Liver (tissue), 9 donors: ENCODE data around the gene TBC1D16. TPM values are rescaled to one million over a fixed set of nuclear protein-coding genes. Genes with fewer than 3 reads are reported as not detected.

Experiments used
- DNase-seq: peaks from one replicate; pipeline ENCODE4 v3.0.0-alpha.2; 2017; ENCODE audit warnings: low spot score
- H3K27ac ChIP-seq, 2 donors: one replicate each; pipeline ENCODE4 v1.7.0; 2013; ENCODE audit warnings: inconsistent platforms in 2 of 2, low read length in 2 of 2, control low read depth in 1 of 2, low read depth in 1 of 2, mild to moderate bottlenecking in 1 of 2
- H3K27me3 ChIP-seq, 4 donors: one replicate each; pipeline versions ENCODE4 v1.6.1 to v1.7.0; 2013; ENCODE audit warnings: low read length in 3 of 4, inconsistent platforms in 1 of 4, mild to moderate bottlenecking in 1 of 4, moderate library complexity in 1 of 4; ENCODE audit not compliant: control insufficient read depth in 4 of 4, insufficient read depth in 4 of 4
- H3K36me3 ChIP-seq, 4 donors: one replicate each; pipeline versions ENCODE4 v1.6.1 to v1.7.0; 2013; ENCODE audit warnings: low read length in 3 of 4, mild to moderate bottlenecking in 3 of 4, low read depth in 1 of 4, moderate library complexity in 1 of 4; ENCODE audit not compliant: control insufficient read depth in 4 of 4, insufficient read depth in 3 of 4
- H3K4me1 ChIP-seq, 4 donors: one replicate each; pipeline versions ENCODE4 v1.6.1 to v1.7.0; 2013; ENCODE audit warnings: low read length in 3 of 4, mild to moderate bottlenecking in 3 of 4, moderate library complexity in 1 of 4; ENCODE audit not compliant: control insufficient read depth in 4 of 4, insufficient read depth in 4 of 4
- H3K4me3 ChIP-seq, 3 donors: one replicate each; pipeline versions ENCODE4 v1.6.1 to v1.7.0; 2013; ENCODE audit warnings: low read length in 3 of 3, control low read depth in 1 of 3, low read depth in 1 of 3, mild to moderate bottlenecking in 1 of 3
- H3K9ac ChIP-seq, 2 donors: one replicate each; pipeline ENCODE4 v1.7.0; 2013; ENCODE audit warnings: low read length in 2 of 2, mild to moderate bottlenecking in 2 of 2, moderate library complexity in 2 of 2, control low read depth in 1 of 2, low read depth in 1 of 2
- H3K9me3 ChIP-seq, 4 donors: one replicate each; pipeline versions ENCODE4 v1.6.1 to v1.7.0; 2013; ENCODE audit warnings: low read length in 3 of 4; ENCODE audit not compliant: control insufficient read depth in 4 of 4
- EGR1 ChIP-seq, 2 donors: IDR thresholded peaks; 2 replicates each; pipeline ENCODE4 v1.6.1; 2016 to 2018; ENCODE audit warnings: antibody characterized with exemption in 2 of 2, low read depth in 2 of 2
- FOXA1 ChIP-seq: IDR thresholded peaks from 2 replicates; pipeline ENCODE4 v1.6.1; 2016; ENCODE audit warnings: antibody characterized with exemption
- FOXA2 ChIP-seq: IDR thresholded peaks from 2 replicates; pipeline ENCODE4 v1.6.1; 2016; ENCODE audit warnings: antibody characterized with exemption
- GABPA ChIP-seq, 2 donors: IDR thresholded peaks in 1 of 2; conservative IDR thresholded peaks in 1 of 2; 2 replicates each; pipeline ENCODE4 v1.6.1; 2016; ENCODE audit warnings: antibody characterized with exemption in 2 of 2, mild to moderate bottlenecking in 1 of 2, moderate library complexity in 1 of 2
- HNF4A ChIP-seq, 2 donors: conservative IDR thresholded peaks; 2 replicates each; pipeline ENCODE4 v1.6.1; 2016; ENCODE audit warnings: antibody characterized with exemption in 2 of 2, mild to moderate bottlenecking in 2 of 2
- HNF4G ChIP-seq: IDR thresholded peaks from 2 replicates; pipeline ENCODE4 v1.6.1; 2016; ENCODE audit warnings: antibody characterized with exemption
- JUND ChIP-seq, 2 donors: IDR thresholded peaks; 2 replicates each; pipeline ENCODE4 v1.6.1; 2016; ENCODE audit warnings: antibody characterized with exemption in 2 of 2
- NR2F2 ChIP-seq: IDR thresholded peaks from 2 replicates; pipeline ENCODE4 v1.6.1; 2016; ENCODE audit warnings: antibody characterized with exemption
- RAD21 ChIP-seq, 2 donors: IDR thresholded peaks; 2 replicates each; pipeline ENCODE4 v1.6.1; 2016; ENCODE audit warnings: antibody characterized with exemption in 2 of 2, mild to moderate bottlenecking in 2 of 2
- RXRA ChIP-seq, 2 donors: IDR thresholded peaks; 2 replicates each; pipeline ENCODE4 v1.6.1; 2017 to 2018; ENCODE audit warnings: antibody characterized with exemption in 2 of 2, mild to moderate bottlenecking in 1 of 2
- SP1 ChIP-seq: IDR thresholded peaks from 2 replicates; pipeline ENCODE4 v1.6.1; 2018; ENCODE audit warnings: antibody characterized with exemption, mild to moderate bottlenecking
- YY1 ChIP-seq: IDR thresholded peaks from 2 replicates; pipeline ENCODE4 v1.6.1; 2016; ENCODE audit warnings: antibody characterized with exemption, mild to moderate bottlenecking
- WGBS: extraction: QIAGEN DNeasy Blood & Tissue Kit; methylation state at CpG from one replicate; pipeline ENCODE4 v1.1.7; 2013; 5-methylcytosine and 5-hydroxymethylcytosine counted together
- polyA plus RNA-seq, 2 donors: library from polyadenylated mRNA; stranded (reverse) in 1 of 2; unstranded in 1 of 2; fragments of 200-250 nt in 1 of 2; fragments of >200 nt in 1 of 2; fragmentation: Nextera tagmentation in 1 of 2; extraction: Ambion mirVana in 1 of 2; gene quantifications; one replicate each; pipeline versions ENCODE4 v1.2.1 to v1.2.3, GENCODE V29; 2013 to 2015
- total RNA-seq, 2 donors: library from RNA; depleted of rRNA; stranded (reverse); fragments of >200 nt; gene quantifications; one replicate each; pipeline ENCODE4 v1.2.3, GENCODE V29; 2014
- TF ChIP-seq, protein P1 (sequence below): fragments of 150-350 bp; IDR thresholded peaks from 2 replicates; pipeline ENCODE4 v1.5.1; 2017; ENCODE audit warnings: improper control_type of control experiment, low read depth, low read length; ENCODE audit not compliant: missing input control
- TF ChIP-seq, protein P2 (sequence below): IDR thresholded peaks from 2 replicates; pipeline ENCODE4 v1.6.1; 2016; ENCODE audit warnings: antibody characterized with exemption, mild to moderate bottlenecking
- TF ChIP-seq, protein P3 (sequence below): IDR thresholded peaks from 2 replicates; pipeline ENCODE4 v1.6.1; 2016; ENCODE audit warnings: antibody characterized with exemption
- TF ChIP-seq, protein P4 (sequence below): IDR thresholded peaks from 2 replicates; pipeline ENCODE4 v1.6.1; 2016; ENCODE audit warnings: antibody characterized with exemption
- donor health status: healthy.
- donor health status: healthy.
- donor health status: healthy.
- donor health status: healthy.
- donor health status: healthy.

Gene TBC1D16
- total and polyA plus RNA-seq, 4 donors, result 3.4 to 29.5 (median 4.7) TPM

DNA sequence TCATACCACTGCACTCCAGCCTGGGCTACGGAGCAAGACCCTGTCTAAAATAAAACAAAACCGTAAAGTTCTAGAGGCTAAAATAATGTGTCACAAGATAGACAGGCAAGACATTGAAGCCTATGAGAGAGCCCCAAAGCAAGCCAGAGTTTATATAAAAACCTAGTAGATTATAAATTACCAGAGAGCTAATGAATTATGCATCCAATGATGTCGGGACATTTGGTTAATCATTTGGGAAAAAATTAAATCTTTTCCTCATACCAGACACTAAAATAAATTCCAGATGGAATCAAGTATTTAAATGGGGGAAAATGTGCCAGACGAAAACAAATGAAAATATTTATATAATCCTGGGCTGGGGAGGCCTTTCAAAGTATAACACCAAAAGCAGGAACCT lies 25.0 kb upstream of the TBC1D16 start:
- no peak overlapping the region for H3K9ac ChIP-seq
- no peaks in the 10 kb centered on the region for H3K27me3 ChIP-seq
- TF ChIP-seq, protein P1, sequence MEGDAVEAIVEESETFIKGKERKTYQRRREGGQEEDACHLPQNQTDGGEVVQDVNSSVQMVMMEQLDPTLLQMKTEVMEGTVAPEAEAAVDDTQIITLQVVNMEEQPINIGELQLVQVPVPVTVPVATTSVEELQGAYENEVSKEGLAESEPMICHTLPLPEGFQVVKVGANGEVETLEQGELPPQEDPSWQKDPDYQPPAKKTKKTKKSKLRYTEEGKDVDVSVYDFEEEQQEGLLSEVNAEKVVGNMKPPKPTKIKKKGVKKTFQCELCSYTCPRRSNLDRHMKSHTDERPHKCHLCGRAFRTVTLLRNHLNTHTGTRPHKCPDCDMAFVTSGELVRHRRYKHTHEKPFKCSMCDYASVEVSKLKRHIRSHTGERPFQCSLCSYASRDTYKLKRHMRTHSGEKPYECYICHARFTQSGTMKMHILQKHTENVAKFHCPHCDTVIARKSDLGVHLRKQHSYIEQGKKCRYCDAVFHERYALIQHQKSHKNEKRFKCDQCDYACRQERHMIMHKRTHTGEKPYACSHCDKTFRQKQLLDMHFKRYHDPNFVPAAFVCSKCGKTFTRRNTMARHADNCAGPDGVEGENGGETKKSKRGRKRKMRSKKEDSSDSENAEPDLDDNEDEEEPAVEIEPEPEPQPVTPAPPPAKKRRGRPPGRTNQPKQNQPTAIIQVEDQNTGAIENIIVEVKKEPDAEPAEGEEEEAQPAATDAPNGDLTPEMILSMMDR, result no peak
- TF ChIP-seq NR2F2 (no peak), EGR1 (IDR thresholded peaks at IDR 0.05; ENCODE audit: low read depth in 2 of 2) (no peak), GABPA (IDR thresholded peaks at IDR 0.05 in 1 of 2, conservative IDR thresholded peaks at IDR 0.05 in 1 of 2) (no peak)
- TF ChIP-seq, protein P2, sequence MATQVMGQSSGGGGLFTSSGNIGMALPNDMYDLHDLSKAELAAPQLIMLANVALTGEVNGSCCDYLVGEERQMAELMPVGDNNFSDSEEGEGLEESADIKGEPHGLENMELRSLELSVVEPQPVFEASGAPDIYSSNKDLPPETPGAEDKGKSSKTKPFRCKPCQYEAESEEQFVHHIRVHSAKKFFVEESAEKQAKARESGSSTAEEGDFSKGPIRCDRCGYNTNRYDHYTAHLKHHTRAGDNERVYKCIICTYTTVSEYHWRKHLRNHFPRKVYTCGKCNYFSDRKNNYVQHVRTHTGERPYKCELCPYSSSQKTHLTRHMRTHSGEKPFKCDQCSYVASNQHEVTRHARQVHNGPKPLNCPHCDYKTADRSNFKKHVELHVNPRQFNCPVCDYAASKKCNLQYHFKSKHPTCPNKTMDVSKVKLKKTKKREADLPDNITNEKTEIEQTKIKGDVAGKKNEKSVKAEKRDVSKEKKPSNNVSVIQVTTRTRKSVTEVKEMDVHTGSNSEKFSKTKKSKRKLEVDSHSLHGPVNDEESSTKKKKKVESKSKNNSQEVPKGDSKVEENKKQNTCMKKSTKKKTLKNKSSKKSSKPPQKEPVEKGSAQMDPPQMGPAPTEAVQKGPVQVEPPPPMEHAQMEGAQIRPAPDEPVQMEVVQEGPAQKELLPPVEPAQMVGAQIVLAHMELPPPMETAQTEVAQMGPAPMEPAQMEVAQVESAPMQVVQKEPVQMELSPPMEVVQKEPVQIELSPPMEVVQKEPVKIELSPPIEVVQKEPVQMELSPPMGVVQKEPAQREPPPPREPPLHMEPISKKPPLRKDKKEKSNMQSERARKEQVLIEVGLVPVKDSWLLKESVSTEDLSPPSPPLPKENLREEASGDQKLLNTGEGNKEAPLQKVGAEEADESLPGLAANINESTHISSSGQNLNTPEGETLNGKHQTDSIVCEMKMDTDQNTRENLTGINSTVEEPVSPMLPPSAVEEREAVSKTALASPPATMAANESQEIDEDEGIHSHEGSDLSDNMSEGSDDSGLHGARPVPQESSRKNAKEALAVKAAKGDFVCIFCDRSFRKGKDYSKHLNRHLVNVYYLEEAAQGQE, result no peak
- WGBS, result 86% methylated on average over 4 of the region's 4 CpGs
- H3K4me1 ChIP-seq, result peaks cover 0 to 3% (median 0%) of the 10 kb centered on the region in 4 donors
- no peak for DNase-seq
- no peak overlapping the region for H3K27ac ChIP-seq
- no peaks in the 10 kb centered on the region for H3K9me3 ChIP-seq
- H3K36me3 ChIP-seq, result peaks cover 0 to 3% (median 0%) of the 10 kb centered on the region in 4 donors
- no peak overlapping the region for H3K4me3 ChIP-seq

DNA sequence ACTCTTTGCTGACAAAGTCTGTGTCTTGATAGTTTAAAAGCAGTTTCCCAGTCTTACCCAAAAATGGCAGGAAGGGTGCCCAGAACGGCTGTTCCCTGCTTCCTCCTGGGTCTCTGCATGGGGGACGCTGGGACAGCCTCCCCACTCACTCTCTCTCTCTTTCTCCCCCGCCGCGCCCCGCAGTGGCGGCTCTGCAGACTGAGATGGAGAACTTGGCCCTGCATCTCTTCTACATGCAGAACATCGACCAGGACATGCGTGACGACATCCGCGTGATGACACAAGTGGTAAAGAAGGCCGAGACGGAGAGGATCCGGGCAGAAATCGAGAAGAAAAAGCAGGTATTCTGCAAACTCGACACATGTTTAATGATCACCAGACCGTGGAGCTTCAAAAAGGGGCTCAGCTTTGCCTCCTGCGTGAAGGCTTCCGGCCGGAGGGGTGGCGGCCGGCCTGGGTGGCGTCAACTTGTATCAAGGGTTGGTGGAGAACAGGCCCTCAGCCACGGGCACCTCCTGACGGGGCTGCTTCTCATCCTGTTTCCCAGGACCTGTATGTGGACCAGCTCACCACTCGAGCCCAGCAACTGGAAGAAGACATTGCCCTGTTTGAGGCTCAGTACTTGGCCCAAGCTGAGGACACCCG lies 22.8 kb upstream of the TBC1D16 start:
- Histone ChIP-seq H3K27me3 (no peaks in the 10 kb centered on the region), H3K4me1 (no peaks in the 10 kb centered on the region), H3K27ac (no peak overlapping the region), H3K9ac (no peak overlapping the region), H3K36me3 (peaks cover 0 to 3% (median 0%) of the 10 kb centered on the region in 4 donors), H3K4me3 (no peak overlapping the region), H3K9me3 (no peaks in the 10 kb centered on the region)
- no peak for DNase-seq
- TF ChIP-seq YY1, result no peak
- TF ChIP-seq, protein P2, result no peak
- TF ChIP-seq FOXA1, result no peak
- TF ChIP-seq, protein P1, result no peak
- TF ChIP-seq JUND (IDR thresholded peaks at IDR 0.05), result no peak
- TF ChIP-seq NR2F2, result no peak
- no peak for TF ChIP-seq RAD21 (IDR thresholded peaks at IDR 0.05)
- no peak for TF ChIP-seq FOXA2
- TF ChIP-seq HNF4A (conservative IDR thresholded peaks at IDR 0.05), result no peak
- TF ChIP-seq HNF4G, result no peak
- TF ChIP-seq RXRA (IDR thresholded peaks at IDR 0.05), result no peak
- TF ChIP-seq SP1, result no peak
- no peak for TF ChIP-seq GABPA (IDR thresholded peaks at IDR 0.05 in 1 of 2, conservative IDR thresholded peaks at IDR 0.05 in 1 of 2)
- TF ChIP-seq, protein P3, sequence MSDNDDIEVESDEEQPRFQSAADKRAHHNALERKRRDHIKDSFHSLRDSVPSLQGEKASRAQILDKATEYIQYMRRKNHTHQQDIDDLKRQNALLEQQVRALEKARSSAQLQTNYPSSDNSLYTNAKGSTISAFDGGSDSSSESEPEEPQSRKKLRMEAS, result no peak
- TF ChIP-seq, protein P4, sequence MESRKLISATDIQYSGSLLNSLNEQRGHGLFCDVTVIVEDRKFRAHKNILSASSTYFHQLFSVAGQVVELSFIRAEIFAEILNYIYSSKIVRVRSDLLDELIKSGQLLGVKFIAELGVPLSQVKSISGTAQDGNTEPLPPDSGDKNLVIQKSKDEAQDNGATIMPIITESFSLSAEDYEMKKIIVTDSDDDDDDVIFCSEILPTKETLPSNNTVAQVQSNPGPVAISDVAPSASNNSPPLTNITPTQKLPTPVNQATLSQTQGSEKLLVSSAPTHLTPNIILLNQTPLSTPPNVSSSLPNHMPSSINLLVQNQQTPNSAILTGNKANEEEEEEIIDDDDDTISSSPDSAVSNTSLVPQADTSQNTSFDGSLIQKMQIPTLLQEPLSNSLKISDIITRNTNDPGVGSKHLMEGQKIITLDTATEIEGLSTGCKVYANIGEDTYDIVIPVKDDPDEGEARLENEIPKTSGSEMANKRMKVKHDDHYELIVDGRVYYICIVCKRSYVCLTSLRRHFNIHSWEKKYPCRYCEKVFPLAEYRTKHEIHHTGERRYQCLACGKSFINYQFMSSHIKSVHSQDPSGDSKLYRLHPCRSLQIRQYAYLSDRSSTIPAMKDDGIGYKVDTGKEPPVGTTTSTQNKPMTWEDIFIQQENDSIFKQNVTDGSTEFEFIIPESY, result no peak
- 96% methylated on average over 28 of the region's 28 CpGs for WGBS
